ENCODE measurements around the gene CDIP1.

Gene CDIP1

DNA sequence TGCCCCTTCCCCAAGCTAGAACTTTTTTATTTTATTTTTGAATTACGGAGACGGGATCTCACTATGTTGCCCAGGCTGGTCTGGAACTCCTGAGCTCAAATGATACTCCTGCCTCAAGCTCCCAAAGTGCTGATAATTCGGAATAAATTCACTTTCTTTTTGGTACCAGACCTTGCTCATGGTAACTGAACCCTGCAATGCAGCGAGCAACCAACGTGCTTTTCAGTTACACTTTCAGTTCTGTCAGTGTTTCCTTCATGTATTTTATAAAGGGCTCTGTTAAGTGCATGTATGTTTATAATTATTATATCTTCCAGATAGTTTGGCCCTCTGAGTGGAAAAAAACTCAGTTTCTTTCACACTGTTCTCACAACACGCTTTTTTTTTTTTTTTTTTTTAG lies 31.5 kb upstream of the CDIP1 start:
- no peak overlapping the region for H3K9ac ChIP-seq (ENCODE audit: low read length)
- H3K56ac ChIP-seq (ENCODE audit: low read length) = no peak overlapping the region
- no peaks in the 10 kb centered on the region for H3K36me3 ChIP-seq (ENCODE audit: control insufficient read depth, insufficient read depth, low read length)
- H3K4me2 ChIP-seq (ENCODE audit: low read length) = no peak overlapping the region
- no peak for DNase-seq
- no peak overlapping the region for H3K18ac ChIP-seq (ENCODE audit: low read length)
- no peak overlapping the region for H2BK120ac ChIP-seq (ENCODE audit: low read depth, low read length)
- no peaks in the 10 kb centered on the region for H3K79me2 ChIP-seq (ENCODE audit: control insufficient read depth, insufficient read depth, low read length)
- no peak overlapping the region for H4K8ac ChIP-seq (ENCODE audit: low read depth, low read length)
- no CpG with 5 or more reads among the region's 6 CpGs for WGBS (ENCODE audit: extremely low coverage, insufficient coverage, low lambda C conversion rate)
- no peak overlapping the region for H4K5ac ChIP-seq (ENCODE audit: low read length)
- H3K4me1 ChIP-seq (ENCODE audit: control insufficient read depth, low read depth, low read length) = no peaks in the 10 kb centered on the region
- no peaks in the 10 kb centered on the region for H3K27me3 ChIP-seq (ENCODE audit: insufficient read depth, low read length, poor library complexity)
- no peak overlapping the region for H2AK5ac ChIP-seq (ENCODE audit: low read length)
- H3K4ac ChIP-seq (ENCODE audit: low read depth, low read length) = no peak overlapping the region
- H3K23ac ChIP-seq (ENCODE audit: low read length) = no peak overlapping the region
- H3K4me3 ChIP-seq (ENCODE audit: low read length) = no peak overlapping the region
- H2BK15ac ChIP-seq (replicated peaks; ENCODE audit: low read depth) = no peak overlapping the region
- H3K27ac ChIP-seq (ENCODE audit: low read depth, low read length) = no peak overlapping the region
- no peak overlapping the region for H2BK5ac ChIP-seq (ENCODE audit: low read length)
- H3K79me1 ChIP-seq (ENCODE audit: low read length) = no peaks in the 10 kb centered on the region

DNA sequence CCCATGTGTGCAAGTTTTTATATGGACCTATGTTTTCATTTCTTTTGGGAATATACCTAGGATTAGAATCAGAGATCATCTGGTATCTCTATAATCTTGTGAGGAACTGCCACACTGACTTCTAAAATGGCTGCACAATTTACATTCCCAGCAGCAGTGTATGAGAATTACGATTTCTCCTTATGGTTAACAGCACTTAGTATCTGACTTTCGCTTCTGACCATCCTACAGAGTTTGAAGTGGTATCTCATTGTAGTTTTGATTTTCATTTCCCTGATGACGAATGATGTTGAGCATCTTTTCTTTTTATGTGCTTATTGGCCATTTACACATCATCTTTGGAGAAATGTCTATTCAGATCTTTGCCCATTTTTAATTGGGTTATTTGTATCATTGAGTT lies 27.6 kb upstream of the CDIP1 start:
- no peak overlapping the region for H3K27ac ChIP-seq (ENCODE audit: low read depth, low read length)
- no peak overlapping the region for H2AK5ac ChIP-seq (ENCODE audit: low read length)
- H3K4me2 ChIP-seq (ENCODE audit: low read length) = no peak overlapping the region
- H3K56ac ChIP-seq (ENCODE audit: low read length) = no peak overlapping the region
- H2BK15ac ChIP-seq (replicated peaks; ENCODE audit: low read depth) = no peak overlapping the region
- H3K4me1 ChIP-seq (ENCODE audit: control insufficient read depth, low read depth, low read length) = no peaks in the 10 kb centered on the region
- no peak overlapping the region for H3K4me3 ChIP-seq (ENCODE audit: low read length)
- no peaks in the 10 kb centered on the region for H3K27me3 ChIP-seq (ENCODE audit: insufficient read depth, low read length, poor library complexity)
- no peak for DNase-seq
- no peaks in the 10 kb centered on the region for H3K36me3 ChIP-seq (ENCODE audit: control insufficient read depth, insufficient read depth, low read length)
- H4K5ac ChIP-seq (ENCODE audit: low read length) = no peak overlapping the region
- H3K23ac ChIP-seq (ENCODE audit: low read length) = no peak overlapping the region
- no peak overlapping the region for H3K9ac ChIP-seq (ENCODE audit: low read length)
- H3K79me1 ChIP-seq (ENCODE audit: low read length) = no peaks in the 10 kb centered on the region
- H2BK5ac ChIP-seq (ENCODE audit: low read length) = no peak overlapping the region
- no peak overlapping the region for H2BK120ac ChIP-seq (ENCODE audit: low read depth, low read length)
- H4K8ac ChIP-seq (ENCODE audit: low read depth, low read length) = no peak overlapping the region
- no peak overlapping the region for H3K4ac ChIP-seq (ENCODE audit: low read depth, low read length)
- no peak overlapping the region for H3K18ac ChIP-seq (ENCODE audit: low read length)
- no CpG with 5 or more reads among the region's 3 CpGs for WGBS (ENCODE audit: extremely low coverage, insufficient coverage, low lambda C conversion rate)
- no peaks in the 10 kb centered on the region for H3K79me2 ChIP-seq (ENCODE audit: control insufficient read depth, insufficient read depth, low read length)

DNA sequence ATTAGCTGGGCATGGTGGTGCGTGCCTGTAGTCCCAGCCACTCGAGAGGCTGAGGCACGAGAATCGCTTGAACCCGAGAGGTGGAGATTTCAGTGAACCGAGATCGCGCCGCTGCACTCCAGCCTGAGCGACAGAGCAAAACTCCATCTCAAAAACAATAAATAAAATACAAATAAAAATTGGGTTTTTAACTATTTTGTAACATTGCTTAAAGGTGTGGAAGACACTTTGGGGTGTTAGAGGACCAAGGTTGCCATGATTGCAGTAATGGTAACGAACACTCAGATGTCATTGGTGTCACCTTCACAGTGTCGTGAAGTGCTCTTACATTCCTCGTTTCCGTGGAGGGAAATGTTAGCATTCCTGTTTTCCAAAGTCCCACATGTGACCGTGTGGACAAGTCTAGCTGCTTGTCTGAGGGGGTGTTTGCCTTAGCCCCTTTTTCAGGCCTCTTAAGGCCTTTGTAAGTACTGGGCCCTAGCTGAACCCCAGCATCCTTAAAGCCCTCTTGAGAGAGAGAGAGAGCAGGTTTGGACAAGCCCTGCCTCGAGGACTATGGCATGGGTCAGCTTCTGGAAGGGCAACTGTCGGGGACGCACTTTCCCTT lies 26.2 kb upstream of the CDIP1 start:
- no peak overlapping the region for H3K27ac ChIP-seq (ENCODE audit: low read depth, low read length)
- H3K4me1 ChIP-seq (ENCODE audit: control insufficient read depth, low read depth, low read length) = no peaks in the 10 kb centered on the region
- H3K79me2 ChIP-seq (ENCODE audit: control insufficient read depth, insufficient read depth, low read length) = no peaks in the 10 kb centered on the region
- no peak overlapping the region for H3K18ac ChIP-seq (ENCODE audit: low read length)
- H4K8ac ChIP-seq (ENCODE audit: low read depth, low read length) = no peak overlapping the region
- H2BK15ac ChIP-seq (replicated peaks; ENCODE audit: low read depth) = no peak overlapping the region
- no peak overlapping the region for H3K9ac ChIP-seq (ENCODE audit: low read length)
- no peak overlapping the region for H3K4ac ChIP-seq (ENCODE audit: low read depth, low read length)
- H2AK5ac ChIP-seq (ENCODE audit: low read length) = no peak overlapping the region
- no peak overlapping the region for H3K23ac ChIP-seq (ENCODE audit: low read length)
- no peak overlapping the region for H3K4me3 ChIP-seq (ENCODE audit: low read length)
- peak; percentile 28 for DNase-seq
- H3K4me2 ChIP-seq (ENCODE audit: low read length) = no peak overlapping the region
- H2BK120ac ChIP-seq (ENCODE audit: low read depth, low read length) = no peak overlapping the region
- no peak overlapping the region for H3K56ac ChIP-seq (ENCODE audit: low read length)
- WGBS (ENCODE audit: extremely low coverage, insufficient coverage, low lambda C conversion rate) = no CpG with 5 or more reads among the region's 18 CpGs
- H3K27me3 ChIP-seq (ENCODE audit: insufficient read depth, low read length, poor library complexity) = no peaks in the 10 kb centered on the region
- H3K36me3 ChIP-seq (ENCODE audit: control insufficient read depth, insufficient read depth, low read length) = no peaks in the 10 kb centered on the region
- no peaks in the 10 kb centered on the region for H3K79me1 ChIP-seq (ENCODE audit: low read length)
- H2BK5ac ChIP-seq (ENCODE audit: low read length) = no peak overlapping the region
- no peak overlapping the region for H4K5ac ChIP-seq (ENCODE audit: low read length)

DNA sequence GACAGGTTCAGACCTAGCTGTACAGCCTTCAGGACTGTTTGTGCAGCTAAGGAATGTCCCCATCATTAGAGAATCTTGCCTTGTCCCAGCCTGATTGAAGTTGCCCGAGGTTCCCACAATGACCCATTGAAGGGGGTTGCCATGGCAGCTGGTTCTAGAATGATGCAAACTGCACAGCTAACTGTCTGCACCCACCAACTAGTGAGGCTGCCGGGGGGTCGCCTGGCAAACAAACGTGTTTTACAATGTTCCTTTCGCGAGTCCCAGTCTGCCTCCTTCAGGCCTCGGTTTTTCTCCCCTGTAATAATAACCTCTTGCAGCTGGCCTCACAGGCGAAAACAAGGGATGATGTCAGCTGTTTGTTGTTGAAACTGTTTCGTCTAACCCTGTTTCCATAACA lies 23.0 kb upstream of the CDIP1 start:
- H3K9ac ChIP-seq (ENCODE audit: low read length) = no peak overlapping the region
- DNase-seq = no peak
- no peaks in the 10 kb centered on the region for H3K36me3 ChIP-seq (ENCODE audit: control insufficient read depth, insufficient read depth, low read length)
- no peak overlapping the region for H4K5ac ChIP-seq (ENCODE audit: low read length)
- H3K79me1 ChIP-seq (ENCODE audit: low read length) = no peaks in the 10 kb centered on the region
- no CpG with 5 or more reads among the region's 9 CpGs for WGBS (ENCODE audit: extremely low coverage, insufficient coverage, low lambda C conversion rate)
- no peaks in the 10 kb centered on the region for H3K4me1 ChIP-seq (ENCODE audit: control insufficient read depth, low read depth, low read length)
- no peak overlapping the region for H3K23ac ChIP-seq (ENCODE audit: low read length)
- no peak overlapping the region for H2BK15ac ChIP-seq (replicated peaks; ENCODE audit: low read depth)
- H3K79me2 ChIP-seq (ENCODE audit: control insufficient read depth, insufficient read depth, low read length) = no peaks in the 10 kb centered on the region
- no peak overlapping the region for H2BK120ac ChIP-seq (ENCODE audit: low read depth, low read length)
- H2BK5ac ChIP-seq (ENCODE audit: low read length) = no peak overlapping the region
- H3K4me3 ChIP-seq (ENCODE audit: low read length) = no peak overlapping the region
- no peak overlapping the region for H2AK5ac ChIP-seq (ENCODE audit: low read length)
- no peak overlapping the region for H3K56ac ChIP-seq (ENCODE audit: low read length)
- no peak overlapping the region for H4K8ac ChIP-seq (ENCODE audit: low read depth, low read length)
- H3K18ac ChIP-seq (ENCODE audit: low read length) = no peak overlapping the region
- no peak overlapping the region for H3K27ac ChIP-seq (ENCODE audit: low read depth, low read length)
- H3K4me2 ChIP-seq (ENCODE audit: low read length) = no peak overlapping the region
- no peaks in the 10 kb centered on the region for H3K27me3 ChIP-seq (ENCODE audit: insufficient read depth, low read length, poor library complexity)
- H3K4ac ChIP-seq (ENCODE audit: low read depth, low read length) = no peak overlapping the region

DNA sequence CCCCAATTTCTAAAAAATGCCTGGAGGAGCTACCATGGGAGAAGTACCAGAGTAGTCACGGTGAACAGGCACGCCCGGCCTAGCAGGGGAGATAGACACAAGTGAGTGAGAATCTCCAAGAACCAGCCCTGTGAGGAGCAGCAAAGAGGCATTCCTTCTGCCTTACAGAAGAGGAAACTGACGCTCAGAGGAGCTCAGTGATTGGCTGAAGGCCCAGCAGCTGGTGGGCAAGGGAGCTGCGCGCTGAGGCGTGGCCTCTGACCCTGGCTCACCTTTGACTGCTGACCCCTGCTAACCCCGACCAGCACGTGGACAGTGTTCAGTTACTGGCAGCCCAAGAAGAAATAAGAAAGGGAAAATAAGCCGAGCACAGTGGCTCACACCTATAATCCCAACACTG lies 19.4 kb upstream of the CDIP1 start:
- Histone ChIP-seq H4K8ac (ENCODE audit: low read depth, low read length) (no peak overlapping the region), H3K56ac (ENCODE audit: low read length) (no peak overlapping the region), H2BK5ac (ENCODE audit: low read length) (no peak overlapping the region), H3K4me2 (ENCODE audit: low read length) (no peak overlapping the region), H2BK15ac (replicated peaks; ENCODE audit: low read depth) (no peak overlapping the region), H3K79me2 (ENCODE audit: control insufficient read depth, insufficient read depth, low read length) (no peaks in the 10 kb centered on the region), H3K4ac (ENCODE audit: low read depth, low read length) (no peak overlapping the region), H4K5ac (ENCODE audit: low read length) (no peak overlapping the region), H2BK120ac (ENCODE audit: low read depth, low read length) (no peak overlapping the region), H3K27ac (ENCODE audit: low read depth, low read length) (no peak overlapping the region), H3K27me3 (ENCODE audit: insufficient read depth, low read length, poor library complexity) (no peaks in the 10 kb centered on the region), H3K18ac (ENCODE audit: low read length) (no peak overlapping the region), H3K79me1 (ENCODE audit: low read length) (no peaks in the 10 kb centered on the region), H2AK5ac (ENCODE audit: low read length) (no peak overlapping the region), H3K4me3 (ENCODE audit: low read length) (no peak overlapping the region), H3K23ac (ENCODE audit: low read length) (no peak overlapping the region), H3K9ac (ENCODE audit: low read length) (no peak overlapping the region), H3K36me3 (ENCODE audit: control insufficient read depth, insufficient read depth, low read length) (no peaks in the 10 kb centered on the region), H3K4me1 (ENCODE audit: control insufficient read depth, low read depth, low read length) (no peaks in the 10 kb centered on the region)
- no CpG with 5 or more reads among the region's 10 CpGs for WGBS (ENCODE audit: extremely low coverage, insufficient coverage, low lambda C conversion rate)
- DNase-seq = no peak

DNA sequence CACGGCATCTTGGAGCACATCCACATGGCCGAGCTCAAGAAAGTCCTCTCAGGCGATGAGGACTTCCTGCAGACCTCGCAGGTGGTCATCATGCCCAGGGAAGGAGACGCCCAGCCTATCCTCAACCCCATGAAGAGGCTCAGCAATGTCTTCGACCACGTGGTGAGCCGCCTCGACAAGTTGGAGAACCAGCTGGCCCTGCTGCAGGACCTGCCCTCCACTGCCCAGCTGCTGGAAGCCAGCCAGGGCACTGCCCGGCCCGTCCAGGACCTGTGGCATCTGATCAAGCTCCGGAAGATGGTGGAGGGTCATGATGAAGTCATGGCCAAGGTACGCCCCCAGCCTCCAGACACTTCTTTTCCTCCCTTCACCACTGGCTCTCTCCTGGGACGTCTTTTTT lies 18.0 kb upstream of the CDIP1 start:
- Histone ChIP-seq H3K4me2 (ENCODE audit: low read length) (no peak overlapping the region), H2AK5ac (ENCODE audit: low read length) (no peak overlapping the region), H3K27me3 (ENCODE audit: insufficient read depth, low read length, poor library complexity) (no peaks in the 10 kb centered on the region), H3K23ac (ENCODE audit: low read length) (no peak overlapping the region), H3K4me3 (ENCODE audit: low read length) (no peak overlapping the region), H3K4ac (ENCODE audit: low read depth, low read length) (no peak overlapping the region), H3K56ac (ENCODE audit: low read length) (no peak overlapping the region), H4K5ac (ENCODE audit: low read length) (no peak overlapping the region), H3K27ac (ENCODE audit: low read depth, low read length) (no peak overlapping the region), H2BK120ac (ENCODE audit: low read depth, low read length) (no peak overlapping the region), H3K36me3 (ENCODE audit: control insufficient read depth, insufficient read depth, low read length) (no peaks in the 10 kb centered on the region), H2BK5ac (ENCODE audit: low read length) (no peak overlapping the region), H3K18ac (ENCODE audit: low read length) (no peak overlapping the region), H3K79me2 (ENCODE audit: control insufficient read depth, insufficient read depth, low read length) (no peaks in the 10 kb centered on the region), H4K8ac (ENCODE audit: low read depth, low read length) (no peak overlapping the region), H3K4me1 (ENCODE audit: control insufficient read depth, low read depth, low read length) (no peaks in the 10 kb centered on the region), H3K79me1 (ENCODE audit: low read length) (no peaks in the 10 kb centered on the region), H3K9ac (ENCODE audit: low read length) (no peak overlapping the region), H2BK15ac (replicated peaks; ENCODE audit: low read depth) (no peak overlapping the region)
- no peak for DNase-seq
- no CpG with 5 or more reads among the region's 14 CpGs for WGBS (ENCODE audit: extremely low coverage, insufficient coverage, low lambda C conversion rate)

Data from mesendoderm (in vitro differentiated cells).